Smooth muscle cell (in vitro differentiated cells): ENCODE measurements around the gene TUSC1. TPM values are rescaled to one million over a fixed set of nuclear protein-coding genes. Genes with fewer than 3 reads are reported as not detected.

Source experiments
- DNase-seq: peaks from one replicate; lab custom pipeline; 2025; ENCODE audit not compliant: unreplicated experiment; lab: John Stamatoyannopoulos, UW
- H2AFZ ChIP-seq: fragments of 200-600 bp; sonication (generic); 2 replicates; pipeline ENCODE4 v1.6.0; 2016; ENCODE audit warnings: antibody characterized with exemption, low read depth, mild to moderate bottlenecking
- H3F3A ChIP-seq: fragments of 200-600 bp; sonication (generic); 2 replicates; pipeline ENCODE4 v1.6.0; 2017; ENCODE audit warnings: antibody characterized with exemption, low read depth
- H3K27ac ChIP-seq: fragments of 200-600 bp; sonication (generic); 2 replicates; pipeline ENCODE4 v1.5.1; 2016; ENCODE audit warnings: low read depth, mild to moderate bottlenecking
- H3K27me3 ChIP-seq: fragments of 200-600 bp; sonication (generic); 2 replicates; pipeline ENCODE4 v1.6.1; 2016; ENCODE audit warnings: low read depth, mild to moderate bottlenecking
- H3K36me3 ChIP-seq: fragments of 200-600 bp; sonication (generic); 2 replicates; pipeline ENCODE4 v1.5.1; 2016; ENCODE audit warnings: low read depth
- H3K4me1 ChIP-seq: fragments of 200-600 bp; sonication (generic); 2 replicates; pipeline ENCODE4 v1.5.1; 2016; ENCODE audit warnings: low read depth
- H3K4me2 ChIP-seq: fragments of 200-600 bp; sonication (generic); 2 replicates; pipeline ENCODE4 v1.6.0; 2016; ENCODE audit warnings: mild to moderate bottlenecking
- H3K4me3 ChIP-seq: fragments of 200-600 bp; sonication (generic); 2 replicates; pipeline ENCODE4 v1.5.1; 2016; ENCODE audit warnings: mild to moderate bottlenecking
- H3K79me2 ChIP-seq: fragments of 200-600 bp; sonication (generic); 2 replicates; pipeline ENCODE4 v1.6.0; 2016; ENCODE audit warnings: low read depth, mild to moderate bottlenecking
- H3K9ac ChIP-seq: fragments of 200-600 bp; sonication (generic); 2 replicates; pipeline ENCODE4 v1.6.0; 2016; ENCODE audit warnings: low read depth
- H3K9me3 ChIP-seq: fragments of 200-600 bp; sonication (generic); replicated peaks from 2 replicates; pipeline ENCODE4 v1.5.1; 2016; ENCODE audit warnings: low read depth
- H4K20me1 ChIP-seq: fragments of 200-600 bp; sonication (generic); 2 replicates; pipeline ENCODE4 v1.6.0; 2016; ENCODE audit warnings: low read depth
- WGBS: methylation state at CpG from one replicate; pipeline ENCODE4 v1.1.7; 2016; ENCODE audit warnings: low lambda C conversion rate; 5-methylcytosine and 5-hydroxymethylcytosine counted together
- polyA plus RNA-seq: library from polyadenylated mRNA; unstranded; fragments of >200 nt; fragmentation: Nextera tagmentation; extraction: Ambion mirVana; gene quantifications from 2 replicates; pipeline ENCODE4 v1.2.1, GENCODE V29; 2016
- total RNA-seq: library from RNA; depleted of rRNA; stranded (reverse); fragments of >200 nt; gene quantifications from 2 replicates; pipeline ENCODE4 v1.2.3, GENCODE V29; 2014
- TF ChIP-seq, protein P1 (sequence below): fragments of 200-600 bp; sonication (generic); IDR thresholded peaks from 2 replicates; pipeline ENCODE4 v1.5.1; 2017; ENCODE audit warnings: borderline replicate concordance, mild to moderate bottlenecking, antibody characterized with exemption; ENCODE audit not compliant: insufficient read depth, poor library complexity, severe bottlenecking

Gene TUSC1
- total and polyA plus RNA-seq, 2 experiments from 2014 or later: 7.9 to 10.6 TPM

DNA sequence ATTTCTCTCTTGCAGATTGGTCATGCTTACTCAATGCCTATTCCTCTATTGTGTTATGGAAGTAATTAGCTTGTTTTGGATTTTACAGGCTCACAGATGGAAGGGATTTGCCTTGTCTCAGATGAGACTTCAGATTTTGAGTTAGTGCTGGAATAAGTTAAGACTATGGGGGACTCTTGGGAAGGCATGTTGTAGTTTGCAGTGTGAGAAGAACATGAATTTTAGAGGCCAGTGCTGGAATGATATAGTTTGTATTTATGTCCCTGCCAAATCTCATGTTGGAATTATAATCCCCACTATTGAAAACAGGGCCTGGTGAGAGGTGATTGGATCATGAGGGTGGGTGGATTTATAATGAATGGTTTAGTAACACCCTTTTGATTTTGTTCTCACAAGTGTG is 6.1 kb upstream of the TUSC1 start:
- H3K79me2 ChIP-seq: no peaks in the 10 kb centered on the region
- peaks cover 7% of the 10 kb centered on the region for H3F3A ChIP-seq
- H2AFZ ChIP-seq: no peak overlapping the region
- TF ChIP-seq, protein P1, sequence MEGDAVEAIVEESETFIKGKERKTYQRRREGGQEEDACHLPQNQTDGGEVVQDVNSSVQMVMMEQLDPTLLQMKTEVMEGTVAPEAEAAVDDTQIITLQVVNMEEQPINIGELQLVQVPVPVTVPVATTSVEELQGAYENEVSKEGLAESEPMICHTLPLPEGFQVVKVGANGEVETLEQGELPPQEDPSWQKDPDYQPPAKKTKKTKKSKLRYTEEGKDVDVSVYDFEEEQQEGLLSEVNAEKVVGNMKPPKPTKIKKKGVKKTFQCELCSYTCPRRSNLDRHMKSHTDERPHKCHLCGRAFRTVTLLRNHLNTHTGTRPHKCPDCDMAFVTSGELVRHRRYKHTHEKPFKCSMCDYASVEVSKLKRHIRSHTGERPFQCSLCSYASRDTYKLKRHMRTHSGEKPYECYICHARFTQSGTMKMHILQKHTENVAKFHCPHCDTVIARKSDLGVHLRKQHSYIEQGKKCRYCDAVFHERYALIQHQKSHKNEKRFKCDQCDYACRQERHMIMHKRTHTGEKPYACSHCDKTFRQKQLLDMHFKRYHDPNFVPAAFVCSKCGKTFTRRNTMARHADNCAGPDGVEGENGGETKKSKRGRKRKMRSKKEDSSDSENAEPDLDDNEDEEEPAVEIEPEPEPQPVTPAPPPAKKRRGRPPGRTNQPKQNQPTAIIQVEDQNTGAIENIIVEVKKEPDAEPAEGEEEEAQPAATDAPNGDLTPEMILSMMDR: no peak
- H3K9me3 ChIP-seq: no peaks in the 10 kb centered on the region
- H3K4me1 ChIP-seq: no peaks in the 10 kb centered on the region
- H3K4me3 ChIP-seq: no peak overlapping the region
- no peak for DNase-seq
- no peak overlapping the region for H3K27ac ChIP-seq
- H3K9ac ChIP-seq: no peak overlapping the region
- H3K36me3 ChIP-seq: no peaks in the 10 kb centered on the region
- no peaks in the 10 kb centered on the region for H3K27me3 ChIP-seq
- no peaks in the 10 kb centered on the region for H4K20me1 ChIP-seq
- H3K4me2 ChIP-seq: no peak overlapping the region

DNA sequence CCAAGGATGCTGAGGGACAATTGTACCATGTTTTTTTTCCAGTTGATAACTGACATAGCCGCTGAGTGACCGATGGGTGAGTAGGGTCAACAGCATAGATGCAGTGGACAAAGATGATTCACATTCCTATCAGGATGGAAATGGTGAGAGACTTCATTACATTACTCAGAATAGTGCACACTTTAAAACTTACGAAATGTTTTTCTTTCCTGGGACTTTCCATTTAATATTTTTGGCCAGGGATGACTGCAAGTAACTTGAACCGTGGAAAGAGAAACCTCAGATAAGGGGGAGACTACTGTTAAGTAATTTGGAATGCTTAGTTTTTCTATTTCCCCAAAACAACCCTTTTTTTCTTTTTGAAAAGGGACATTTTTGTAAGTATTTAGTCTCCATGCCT is 3.0 kb upstream of the TUSC1 start:
- H4K20me1 ChIP-seq: no peaks in the 10 kb centered on the region
- no peaks in the 10 kb centered on the region for H3K9me3 ChIP-seq

GRCh38 chr9:25678846-25679360 is 659 bp upstream of the TUSC1 start:
- peak overlapping the region; percentile 80 for H3K4me2 ChIP-seq
- DNase-seq: no peak
- no peaks in the 10 kb centered on the region for H3K27me3 ChIP-seq
- peak overlapping the region; percentile 86 for H3K27ac ChIP-seq
- H3F3A ChIP-seq: peaks cover 7% of the 10 kb centered on the region
- peak overlapping the region; percentile 59 for H3K4me3 ChIP-seq
- no peaks in the 10 kb centered on the region for H4K20me1 ChIP-seq
- 34% methylated on average over 4 of the region's 4 CpGs for WGBS
- H3K79me2 ChIP-seq: no peaks in the 10 kb centered on the region
- no peaks in the 10 kb centered on the region for H3K4me1 ChIP-seq
- H3K9me3 ChIP-seq: no peaks in the 10 kb centered on the region
- no peak overlapping the region for H2AFZ ChIP-seq
- no peak overlapping the region for H3K9ac ChIP-seq
- TF ChIP-seq, protein P1: no peak
- no peaks in the 10 kb centered on the region for H3K36me3 ChIP-seq

More for the DNA sequence above, 3.0 kb upstream of the TUSC1 start:
- DNase-seq: no peak
- TF ChIP-seq, protein P1: no peak
- WGBS: 32% methylated on average over 4 of the region's 4 CpGs
- H3F3A ChIP-seq: peaks cover 7% of the 10 kb centered on the region
- peak overlapping the region; percentile 60 for H3K4me2 ChIP-seq
- H2AFZ ChIP-seq: no peak overlapping the region
- H3K27me3 ChIP-seq: no peaks in the 10 kb centered on the region
- H3K4me1 ChIP-seq: no peaks in the 10 kb centered on the region
- H3K27ac ChIP-seq: peak overlapping the region; percentile 71
- H3K4me3 ChIP-seq: no peak overlapping the region
- H3K36me3 ChIP-seq: no peaks in the 10 kb centered on the region
- no peaks in the 10 kb centered on the region for H3K79me2 ChIP-seq
- H3K9ac ChIP-seq: no peak overlapping the region
